Measurements from ENCODE around the gene NEDD4L.
"Not testable (repeated sequence)": the region's sequence is repeated elsewhere in the genome, so short reads cannot be mapped to it uniquely, and the experiment has no call there.

The NEDD4L gene

GRCh38 chr18:58247363-58247834, 203.4 kb downstream of the NEDD4L start:
- no peak for DNase-seq

- no peak for DNase-seq
Measured at GRCh38 chr18:58249712-58250111, 205.7 kb downstream of the NEDD4L start.

DNA sequence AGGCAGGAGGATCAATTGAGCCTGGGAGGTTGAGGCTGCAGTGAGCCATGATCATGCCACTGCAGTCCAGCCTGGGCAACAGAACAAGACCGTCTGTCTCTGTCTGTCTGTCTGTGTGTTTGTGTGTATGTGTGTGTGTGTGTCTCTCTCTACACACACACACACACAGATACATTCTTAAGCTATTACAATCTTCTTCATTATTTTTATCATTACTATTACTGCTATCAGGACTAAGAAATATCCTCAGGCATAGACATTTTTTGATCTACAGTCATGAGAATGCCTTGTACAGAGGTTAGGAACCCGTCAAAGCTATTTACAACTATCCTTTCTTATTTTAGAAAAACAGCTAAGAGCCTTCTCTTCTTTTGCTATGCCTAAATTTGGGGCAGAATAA, 207.4 kb downstream of the NEDD4L start:
- no peak for DNase-seq

DNA sequence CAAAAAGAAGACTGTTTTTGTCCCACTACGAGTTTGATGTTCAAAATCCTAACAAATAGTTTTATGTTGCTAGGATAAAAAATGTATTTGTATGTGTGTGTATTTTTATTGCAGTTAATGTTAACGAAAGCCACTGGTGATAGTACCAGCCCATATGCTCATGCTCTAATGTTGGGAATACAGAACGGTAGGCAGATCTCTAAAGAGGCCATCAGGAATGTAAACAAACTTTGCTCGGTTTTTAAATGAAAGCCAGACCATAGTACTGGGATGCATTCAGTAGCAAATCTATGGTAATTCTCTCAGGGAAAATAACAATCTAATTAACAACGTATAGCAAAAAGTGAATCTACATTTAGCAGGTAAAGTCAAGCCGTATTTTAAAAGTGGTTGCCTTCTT, 208.1 kb downstream of the NEDD4L start:
- DNase-seq, result no peak

GRCh38 chr18:58253318-58253717, 209.3 kb downstream of the NEDD4L start:
- DNase-seq, result no peak

DNA sequence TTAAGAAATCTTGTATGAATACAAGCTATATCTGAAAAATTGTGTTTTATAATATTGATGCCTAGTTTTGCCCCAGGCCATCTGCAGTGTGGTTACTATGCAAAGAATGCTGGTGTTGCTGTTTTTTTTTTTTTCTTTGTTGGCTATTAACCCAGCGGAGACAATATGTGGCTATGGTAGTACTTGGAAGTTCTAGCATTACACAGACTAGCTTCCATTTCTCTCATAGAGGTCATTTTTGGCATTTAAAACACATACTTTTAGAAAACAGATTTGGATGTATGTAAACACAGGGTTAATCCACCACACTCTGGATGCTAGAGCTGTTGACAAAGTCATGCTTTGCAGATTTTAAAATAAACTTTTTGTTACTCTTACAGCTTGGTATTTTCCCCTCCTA, 209.8 kb downstream of the NEDD4L start:
- DNase-seq, result no peak

GRCh38 chr18:58254873-58255511, 211.0 kb downstream of the NEDD4L start:
- no peak for DNase-seq

DNA sequence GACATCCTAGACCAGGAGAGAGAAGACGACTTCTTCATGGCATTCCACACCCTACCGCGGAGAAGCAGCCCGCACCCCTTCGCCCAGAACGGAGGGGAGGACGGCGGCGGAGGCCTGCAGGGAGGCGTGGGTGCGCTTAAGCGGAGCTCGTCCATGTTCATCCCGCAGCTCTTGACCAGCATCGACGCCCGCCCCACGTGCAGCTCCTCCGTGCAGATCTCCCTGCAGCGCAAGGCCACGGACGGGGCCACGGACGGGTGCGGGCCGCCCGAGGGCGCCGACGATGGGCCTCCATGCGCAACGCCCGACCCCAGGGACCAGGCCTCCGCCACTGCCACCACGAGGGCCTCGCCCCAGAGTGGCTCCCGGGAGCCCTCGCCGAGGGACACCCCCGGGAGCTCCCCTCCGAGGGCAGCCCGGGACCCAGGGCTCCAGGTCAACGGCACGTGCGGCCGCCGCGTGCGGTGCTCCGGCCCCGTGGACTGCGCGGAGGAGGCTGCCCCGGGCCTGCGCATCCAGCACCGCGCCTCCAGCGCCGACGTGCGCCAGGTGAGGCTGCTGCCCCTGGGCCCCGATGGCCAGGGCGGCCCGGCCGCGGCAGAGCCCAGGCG, 211.8 kb downstream of the NEDD4L start:
- DNase-seq, result no peak

DNA sequence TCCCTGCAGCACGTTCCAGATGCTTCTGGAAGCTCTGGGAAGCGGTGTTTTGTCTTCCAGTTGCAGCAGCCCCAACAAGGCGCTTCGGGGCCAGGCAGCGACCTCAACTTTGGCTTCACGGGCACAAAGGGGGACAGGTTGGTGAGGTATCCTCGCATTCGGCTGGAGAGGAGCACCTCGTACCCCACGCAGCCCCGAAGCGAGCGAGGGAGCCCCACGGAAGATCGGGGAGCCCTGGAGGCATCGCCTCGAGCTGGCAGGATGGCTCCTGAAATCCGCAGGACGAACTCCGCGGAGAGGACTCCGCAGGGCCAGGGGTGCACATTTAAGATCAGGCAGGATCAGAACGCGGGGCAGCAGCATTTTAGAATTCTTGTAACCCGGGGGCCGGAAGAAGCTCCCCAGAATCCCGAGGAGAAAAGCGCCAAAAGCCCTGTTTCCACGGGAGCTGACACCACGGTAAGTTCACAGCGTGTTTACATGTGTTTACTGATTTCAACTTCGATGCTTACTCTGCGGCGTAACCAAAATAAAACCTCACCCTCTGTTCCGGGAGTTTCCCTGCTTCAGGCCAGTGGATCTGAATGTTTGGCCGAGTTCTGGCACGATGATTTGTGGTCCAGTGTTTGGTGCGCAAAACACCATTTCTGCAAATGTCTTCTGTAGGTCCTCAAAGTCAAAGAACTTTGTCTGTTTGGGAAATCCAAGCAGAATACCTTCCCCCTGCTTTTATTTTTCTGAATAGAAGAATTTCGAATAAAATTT, 212.5 kb downstream of the NEDD4L start:
- no peak for DNase-seq

DNA sequence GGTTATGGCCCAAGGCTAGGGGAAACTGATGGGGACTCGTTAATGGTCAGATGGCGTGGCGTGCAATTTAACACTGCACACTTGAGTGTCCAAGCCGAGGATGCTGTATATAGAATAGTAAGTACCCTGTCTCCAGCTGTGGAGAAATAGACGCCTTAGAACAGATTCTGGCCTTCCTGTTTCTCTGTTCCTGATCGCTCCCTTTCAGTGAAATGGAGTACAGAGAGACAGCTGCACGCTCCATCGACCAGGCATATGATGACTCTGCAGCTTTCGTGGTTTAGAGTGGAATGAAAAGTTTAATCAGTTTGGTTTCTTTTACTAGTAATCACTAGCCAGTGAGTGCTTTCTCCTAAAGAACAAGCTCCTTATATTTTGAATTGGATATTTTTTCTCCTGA, 213.4 kb downstream of the NEDD4L start:
- DNase-seq, result no peak

- no peak for DNase-seq
Measured at GRCh38 chr18:58258692-58259342, 214.8 kb downstream of the NEDD4L start.

DNA sequence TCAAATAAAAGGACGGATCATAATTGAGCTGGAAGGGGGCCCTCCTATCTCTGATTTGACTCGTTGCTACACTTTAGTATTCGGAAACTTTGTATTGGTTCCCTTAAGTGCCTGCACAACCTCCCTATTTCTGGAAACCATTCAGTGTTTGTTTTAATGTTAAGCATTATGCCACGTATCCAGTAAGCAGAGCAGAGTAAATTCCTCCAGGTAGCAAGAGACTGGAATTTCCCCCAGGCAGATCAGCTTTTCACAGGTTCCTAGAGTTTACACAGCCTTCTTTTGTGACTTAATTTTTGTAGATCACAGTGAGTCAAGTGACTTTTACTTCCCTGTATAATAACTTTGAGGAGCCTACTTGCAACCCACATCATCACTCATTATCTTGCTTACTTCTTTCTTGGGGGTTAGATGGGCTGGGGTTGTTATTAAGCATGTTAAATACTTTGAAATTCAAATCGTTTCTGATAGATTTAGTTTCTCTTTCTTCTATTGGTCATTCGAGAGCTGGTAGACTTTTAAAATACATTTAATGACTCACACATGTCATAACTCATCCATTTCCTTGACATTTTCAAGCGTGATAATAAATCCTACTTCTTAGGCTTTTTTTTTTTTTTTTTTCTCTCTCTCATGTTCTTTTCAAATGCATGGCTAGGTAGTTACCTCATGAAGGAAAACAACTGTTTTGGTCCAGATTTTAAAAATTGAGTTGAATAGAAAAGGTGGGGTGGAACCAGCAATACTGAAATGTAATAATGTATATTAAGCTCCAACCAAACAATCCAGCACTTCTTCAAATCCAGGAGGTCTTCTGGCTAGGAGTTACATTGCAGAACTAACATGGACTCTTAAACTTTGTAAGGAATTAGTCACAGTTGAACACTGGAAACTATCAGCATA, 219.3 kb downstream of the NEDD4L start:
- DNase-seq, result no peak

- DNase-seq, result no peak
Measured at GRCh38 chr18:58264075-58264474, 220.0 kb downstream of the NEDD4L start.

DNA sequence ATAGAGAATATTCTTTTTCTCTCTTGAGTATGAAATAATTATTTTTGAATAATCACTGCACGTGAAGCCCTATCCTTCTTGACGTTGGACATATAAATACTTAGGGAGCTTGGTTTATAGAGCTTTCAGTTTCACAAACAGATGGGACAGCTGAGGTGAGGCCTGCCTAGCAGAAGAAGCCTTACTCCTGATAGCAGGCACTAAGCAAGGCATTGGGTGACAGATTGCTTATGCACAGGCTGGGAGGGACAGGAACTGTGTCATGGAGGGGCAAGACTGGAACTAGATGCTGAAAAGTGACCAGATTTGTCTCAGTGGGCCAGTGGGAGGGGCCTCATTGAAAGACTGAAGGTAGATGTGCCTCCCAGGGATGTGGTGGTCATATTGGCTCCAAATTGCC, 220.8 kb downstream of the NEDD4L start:
- DNase-seq, result no peak

DNA sequence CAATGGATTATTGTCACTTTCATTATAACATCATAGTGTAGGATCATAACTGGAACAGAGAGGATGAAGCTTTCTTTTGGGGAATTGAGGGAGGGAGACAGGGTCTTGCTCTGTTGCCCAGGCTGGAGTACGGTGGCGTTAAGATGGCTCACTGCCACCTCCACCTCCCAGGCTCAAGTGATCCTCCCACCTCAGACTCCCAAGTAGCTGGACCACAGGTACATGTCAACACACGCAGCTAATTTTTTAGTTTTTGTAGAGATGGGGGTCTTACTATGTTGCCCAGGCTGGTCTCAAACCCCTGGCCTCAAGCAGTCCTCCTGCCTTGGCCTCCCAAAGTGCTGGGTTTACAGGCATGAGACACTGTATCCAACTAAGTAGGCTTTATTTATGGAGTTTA, 221.5 kb downstream of the NEDD4L start:
- not testable (repeated sequence) for DNase-seq

DNA sequence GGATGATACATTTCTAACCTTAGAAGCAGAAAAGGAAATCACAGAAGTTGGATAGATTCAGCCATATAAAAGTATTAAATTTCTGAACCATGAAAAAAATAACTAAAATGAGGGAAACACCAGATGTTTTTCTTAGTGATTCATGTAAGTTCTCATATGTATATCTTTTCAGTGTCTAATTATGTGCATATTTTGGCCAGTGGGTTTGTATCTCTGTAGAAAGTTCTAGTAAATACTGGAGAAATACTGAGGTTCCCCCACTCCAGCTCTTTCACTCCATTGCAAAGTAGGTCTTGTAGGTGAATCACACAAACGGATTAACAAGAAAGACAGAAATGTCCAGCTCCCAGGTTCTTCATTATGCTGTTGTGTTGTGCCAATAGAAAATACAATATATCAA, 222.3 kb downstream of the NEDD4L start:
- DNase-seq, result no peak

DNA sequence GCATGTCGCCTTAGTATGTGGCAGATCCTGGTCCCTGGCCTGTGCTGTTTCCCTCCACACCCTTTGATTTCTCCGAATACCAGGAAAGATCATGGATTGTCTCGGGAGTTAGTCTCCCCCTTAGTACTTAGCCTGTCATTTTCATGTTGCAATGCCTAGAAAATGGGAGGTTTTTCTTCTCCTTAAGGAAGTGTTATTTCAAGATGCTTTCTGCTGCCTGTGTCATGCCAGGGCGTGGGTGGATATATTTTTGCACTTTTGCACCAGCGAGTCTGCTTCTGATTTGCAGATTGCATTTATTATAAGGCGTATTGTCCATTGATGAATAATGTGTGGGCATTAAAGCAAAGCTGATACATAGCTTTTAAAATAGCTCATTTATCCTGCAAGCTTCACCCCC, 223.5 kb downstream of the NEDD4L start:
- DNase-seq, result no peak

DNA sequence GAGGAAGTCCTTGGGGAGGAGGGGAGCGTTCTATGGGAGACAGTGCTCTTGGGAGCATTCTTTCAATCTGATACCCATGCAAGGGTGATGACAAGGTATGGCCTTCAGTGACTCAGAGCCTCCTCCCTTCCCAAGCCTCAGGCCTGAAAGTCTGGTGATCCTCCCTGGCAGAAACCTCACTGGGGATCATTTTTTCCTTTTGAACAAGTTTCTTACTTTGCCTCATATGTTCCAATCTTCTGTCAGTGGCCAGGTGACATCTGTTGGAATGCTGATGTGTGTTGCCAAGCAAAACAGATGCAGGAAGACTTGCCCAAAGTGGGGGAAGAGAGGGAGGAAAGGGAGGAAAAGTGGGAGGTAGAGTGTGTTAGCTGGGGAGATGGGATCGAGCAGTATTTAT, 224.8 kb downstream of the NEDD4L start:
- DNase-seq, result no peak

DNA sequence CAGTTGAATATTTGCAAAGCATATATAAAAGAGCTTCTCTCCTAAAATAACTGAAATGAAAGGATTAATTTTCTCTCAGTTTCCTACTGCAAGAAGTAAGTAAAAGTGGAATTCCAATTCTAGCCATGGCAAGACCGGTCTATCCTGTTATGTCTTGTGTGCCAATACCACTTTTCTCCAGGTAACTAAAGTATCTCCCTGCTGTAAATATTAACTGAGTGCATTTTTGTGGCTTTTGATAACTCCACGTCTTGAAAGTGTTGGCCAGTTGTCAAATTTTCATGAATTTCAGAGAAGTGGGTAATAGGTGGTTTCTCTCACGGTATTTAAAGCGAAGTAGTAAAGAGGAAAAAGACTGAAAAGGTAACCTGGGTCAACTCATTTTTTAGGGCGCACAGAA, 225.9 kb downstream of the NEDD4L start:
- no peak for DNase-seq

- DNase-seq, result no peak
Measured at GRCh38 chr18:58270396-58270795, 226.4 kb downstream of the NEDD4L start.

DNA sequence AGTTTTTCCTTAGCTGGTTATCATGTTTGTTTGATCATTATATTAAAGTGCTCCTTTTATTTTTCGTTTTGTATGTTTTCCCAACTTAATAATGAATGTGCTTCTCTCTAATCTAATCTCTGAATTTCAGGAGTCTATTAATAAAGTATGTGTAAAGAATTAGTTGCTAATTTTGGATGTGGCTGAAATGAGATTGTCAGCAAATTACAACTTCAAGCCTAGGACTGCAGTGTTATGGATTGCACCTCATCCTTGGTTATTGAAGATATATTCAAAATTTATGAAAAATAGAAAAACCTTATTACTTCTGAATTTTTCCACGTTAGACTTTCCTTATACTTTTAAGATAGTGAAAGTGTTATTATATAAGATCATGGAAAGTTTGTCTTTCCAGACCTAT, 227.7 kb downstream of the NEDD4L start:
- DNase-seq, result no peak

DNA sequence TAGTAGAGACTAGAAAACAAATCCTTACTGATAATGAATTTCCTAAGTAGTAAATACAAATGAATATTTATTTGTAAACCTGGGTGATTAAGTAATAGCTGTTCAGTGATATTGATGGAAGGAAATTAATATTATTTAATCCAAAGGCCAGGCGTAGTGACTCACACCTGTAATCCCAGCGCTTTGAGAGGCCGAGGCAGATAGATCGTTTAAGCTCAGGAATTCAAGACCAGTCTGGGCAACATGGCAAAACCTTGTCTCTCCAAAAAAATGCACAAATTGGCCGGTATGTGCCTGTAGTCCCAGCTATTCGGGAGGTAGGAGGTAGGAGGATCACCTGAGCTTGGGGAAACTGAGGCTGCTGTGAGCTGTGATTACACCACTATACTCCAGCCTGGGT, 228.2 kb downstream of the NEDD4L start:
- no peak for DNase-seq
